CD4-positive, alpha-beta T cell treated with Interleukin-15 for 4 hours (primary cell): ENCODE measurements around the gene CCDC32.
A peak's percentile ranks its signal among the peaks of the same experiment; 100 is the strongest.

Source experiments
- DNase-seq: peaks from one replicate; pipeline ENCODE4 v3.0.0-alpha.2; 2020; ENCODE audit warnings: low spot score

Gene CCDC32

GRCh38 chr15:40511472-40512133, 53.2 kb downstream of the CCDC32 start:
- DNase-seq: no peak

- no peak for DNase-seq
Observed at GRCh38 chr15:40511093-40511471, 53.8 kb downstream of the CCDC32 start.

- DNase-seq: no peak
Observed at GRCh38 chr15:40510201-40510600, 54.6 kb downstream of the CCDC32 start.

- no peak for DNase-seq
Observed at GRCh38 chr15:40508216-40508615, 56.6 kb downstream of the CCDC32 start.

GRCh38 chr15:40506964-40507571, 57.8 kb downstream of the CCDC32 start:
- DNase-seq: peak; percentile 60
